ENCODE results near the gene RAB39A.

Gene RAB39A

DNA sequence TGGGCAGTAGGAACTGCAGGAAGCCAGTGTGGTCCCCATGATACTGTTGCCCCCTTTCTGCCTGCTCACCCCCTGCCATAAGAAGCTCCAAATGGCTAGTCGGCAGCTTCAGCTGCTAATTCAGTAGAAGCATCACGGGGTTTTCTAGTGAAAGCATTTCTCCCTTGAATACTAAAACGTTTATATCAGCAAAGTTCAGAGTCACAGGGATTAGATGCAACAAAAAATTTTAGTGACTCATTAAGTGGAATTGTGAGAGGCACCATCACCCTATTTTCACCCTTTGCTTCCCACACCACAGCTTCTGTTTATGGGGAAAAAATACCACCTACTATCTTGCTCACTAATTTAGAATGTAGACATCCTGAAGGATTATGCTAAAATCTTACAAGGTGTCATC is 25.2 kb downstream of the RAB39A start:
- TF ChIP-seq, protein P1, sequence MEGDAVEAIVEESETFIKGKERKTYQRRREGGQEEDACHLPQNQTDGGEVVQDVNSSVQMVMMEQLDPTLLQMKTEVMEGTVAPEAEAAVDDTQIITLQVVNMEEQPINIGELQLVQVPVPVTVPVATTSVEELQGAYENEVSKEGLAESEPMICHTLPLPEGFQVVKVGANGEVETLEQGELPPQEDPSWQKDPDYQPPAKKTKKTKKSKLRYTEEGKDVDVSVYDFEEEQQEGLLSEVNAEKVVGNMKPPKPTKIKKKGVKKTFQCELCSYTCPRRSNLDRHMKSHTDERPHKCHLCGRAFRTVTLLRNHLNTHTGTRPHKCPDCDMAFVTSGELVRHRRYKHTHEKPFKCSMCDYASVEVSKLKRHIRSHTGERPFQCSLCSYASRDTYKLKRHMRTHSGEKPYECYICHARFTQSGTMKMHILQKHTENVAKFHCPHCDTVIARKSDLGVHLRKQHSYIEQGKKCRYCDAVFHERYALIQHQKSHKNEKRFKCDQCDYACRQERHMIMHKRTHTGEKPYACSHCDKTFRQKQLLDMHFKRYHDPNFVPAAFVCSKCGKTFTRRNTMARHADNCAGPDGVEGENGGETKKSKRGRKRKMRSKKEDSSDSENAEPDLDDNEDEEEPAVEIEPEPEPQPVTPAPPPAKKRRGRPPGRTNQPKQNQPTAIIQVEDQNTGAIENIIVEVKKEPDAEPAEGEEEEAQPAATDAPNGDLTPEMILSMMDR (IDR thresholded peaks at IDR 0.05; ENCODE audit: low read depth, low read length, missing control alignments): no peak
- Histone ChIP-seq H3K4me3 (ENCODE audit: low read depth, low read length) (no peak overlapping the region), H3K27me3 (replicated peaks) (no peaks in the 10 kb centered on the region), H3K27ac (no peak overlapping the region), H3K36me3 (replicated peaks) (no peaks in the 10 kb centered on the region)
- DNase-seq: no peak
- in situ Hi-C loops (cut with HindIII; ENCODE audit: low pct_ligation_motif_present, low sequenced_read_pairs): no loop called here

DNA sequence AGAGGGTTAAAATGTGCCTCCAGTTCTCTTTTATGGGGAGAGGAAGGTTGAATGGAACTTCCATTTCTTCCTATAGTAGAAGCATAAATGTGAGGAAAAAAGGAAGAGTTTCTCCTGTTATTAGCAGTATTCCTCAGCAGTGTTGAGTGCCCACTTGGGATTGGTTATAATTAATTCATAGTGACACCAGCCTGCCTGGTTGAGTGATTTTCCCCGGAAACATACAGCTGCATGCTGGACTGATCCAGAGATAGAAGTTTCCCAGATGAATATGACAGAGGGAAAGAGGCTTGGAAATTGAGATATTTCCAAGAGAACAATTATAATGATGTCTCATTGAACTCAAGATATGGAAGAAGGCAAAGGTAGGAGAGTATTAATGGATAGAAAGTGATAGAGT is 28.3 kb downstream of the RAB39A start:
- H3K27me3 ChIP-seq (replicated peaks): no peaks in the 10 kb centered on the region
- H3K4me3 ChIP-seq (ENCODE audit: low read depth, low read length): no peak overlapping the region
- no peak for DNase-seq
- TF ChIP-seq, protein P1 (IDR thresholded peaks at IDR 0.05; ENCODE audit: low read depth, low read length, missing control alignments): no peak
- H3K36me3 ChIP-seq (replicated peaks): no peaks in the 10 kb centered on the region
- H3K27ac ChIP-seq: no peak overlapping the region
- in situ Hi-C loops (cut with HindIII; ENCODE audit: low pct_ligation_motif_present, low sequenced_read_pairs): no loop called here

DNA sequence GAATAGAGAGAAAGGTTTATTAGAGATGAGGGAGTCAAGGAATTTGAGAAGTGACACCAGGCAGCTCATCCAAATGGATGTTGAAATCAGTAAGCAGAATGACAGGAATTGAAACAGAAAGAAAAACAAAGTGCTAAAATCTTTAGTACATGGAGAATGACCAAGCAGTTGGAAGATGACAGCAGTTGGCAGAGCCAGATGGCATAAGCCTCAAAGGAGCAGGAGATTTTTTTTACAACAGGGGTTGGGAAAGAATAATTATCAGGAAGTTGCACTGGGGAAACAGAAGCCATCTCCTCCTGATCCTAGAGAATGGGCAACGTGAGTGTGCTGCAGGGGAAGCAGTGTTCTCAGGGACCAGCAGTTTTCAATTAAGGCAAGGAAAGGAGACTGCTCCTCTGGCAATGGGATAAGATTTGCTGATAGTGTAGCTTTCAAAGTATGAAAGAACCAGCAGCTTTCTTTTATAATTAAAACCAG is 28.9 kb downstream of the RAB39A start:
- no peaks in the 10 kb centered on the region for H3K27me3 ChIP-seq (replicated peaks)
- DNase-seq: no peak
- TF ChIP-seq, protein P1 (IDR thresholded peaks at IDR 0.05; ENCODE audit: low read depth, low read length, missing control alignments): no peak
- H3K36me3 ChIP-seq (replicated peaks): no peaks in the 10 kb centered on the region
- no peak overlapping the region for H3K27ac ChIP-seq
- no peak overlapping the region for H3K4me3 ChIP-seq (ENCODE audit: low read depth, low read length)
- in situ Hi-C loops (cut with HindIII; ENCODE audit: low pct_ligation_motif_present, low sequenced_read_pairs): no loop called here

DNA sequence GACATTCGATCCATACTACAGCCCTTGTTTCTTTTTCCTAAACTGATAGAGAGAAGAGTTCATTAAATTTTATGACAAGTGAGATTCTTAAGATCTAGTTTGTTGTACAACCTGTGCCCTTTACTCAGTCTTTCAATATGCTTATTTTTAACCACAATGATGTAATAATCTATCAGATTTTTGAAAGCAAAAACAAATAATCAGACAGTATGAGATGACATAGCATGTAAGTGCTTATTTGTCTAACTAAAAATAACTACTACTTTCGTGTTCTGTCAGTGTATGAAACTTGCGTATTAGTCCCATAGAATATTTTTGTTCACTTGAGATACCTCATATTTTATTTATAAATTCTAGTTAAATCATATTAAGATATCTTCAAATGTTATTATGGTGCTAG is 33.2 kb downstream of the RAB39A start:
- Histone ChIP-seq H3K27ac (no peak overlapping the region), H3K27me3 (replicated peaks) (no peaks in the 10 kb centered on the region), H3K4me3 (ENCODE audit: low read depth, low read length) (no peak overlapping the region), H3K36me3 (replicated peaks) (no peaks in the 10 kb centered on the region)
- no peak for DNase-seq
- TF ChIP-seq, protein P1 (IDR thresholded peaks at IDR 0.05; ENCODE audit: low read depth, low read length, missing control alignments): no peak
- in situ Hi-C loops (cut with HindIII; ENCODE audit: low pct_ligation_motif_present, low sequenced_read_pairs): no loop called here

DNA sequence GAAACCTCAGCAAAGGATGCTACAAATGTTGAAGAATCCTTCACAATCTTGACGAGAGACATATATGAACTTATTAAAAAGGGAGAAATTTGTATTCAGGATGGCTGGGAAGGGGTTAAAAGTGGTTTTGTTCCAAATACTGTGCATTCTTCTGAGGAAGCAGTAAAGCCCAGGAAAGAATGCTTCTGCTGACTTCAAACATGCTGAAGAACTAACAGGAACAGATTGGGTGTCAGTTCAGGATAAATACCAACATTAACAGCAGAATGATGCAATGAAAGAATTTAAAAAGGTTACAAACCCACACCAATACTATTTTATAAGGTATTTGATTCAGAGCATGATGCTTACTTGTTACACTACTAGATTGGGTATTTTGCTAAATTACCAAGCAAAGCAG is 33.9 kb downstream of the RAB39A start:
- in situ Hi-C loops (cut with HindIII; ENCODE audit: low pct_ligation_motif_present, low sequenced_read_pairs): no loop called here
- Histone ChIP-seq H3K27me3 (replicated peaks) (no peaks in the 10 kb centered on the region), H3K36me3 (replicated peaks) (no peaks in the 10 kb centered on the region), H3K4me3 (ENCODE audit: low read depth, low read length) (no peak overlapping the region), H3K27ac (no peak overlapping the region)
- TF ChIP-seq, protein P1 (IDR thresholded peaks at IDR 0.05; ENCODE audit: low read depth, low read length, missing control alignments): no peak
- DNase-seq: no peak

DNA sequence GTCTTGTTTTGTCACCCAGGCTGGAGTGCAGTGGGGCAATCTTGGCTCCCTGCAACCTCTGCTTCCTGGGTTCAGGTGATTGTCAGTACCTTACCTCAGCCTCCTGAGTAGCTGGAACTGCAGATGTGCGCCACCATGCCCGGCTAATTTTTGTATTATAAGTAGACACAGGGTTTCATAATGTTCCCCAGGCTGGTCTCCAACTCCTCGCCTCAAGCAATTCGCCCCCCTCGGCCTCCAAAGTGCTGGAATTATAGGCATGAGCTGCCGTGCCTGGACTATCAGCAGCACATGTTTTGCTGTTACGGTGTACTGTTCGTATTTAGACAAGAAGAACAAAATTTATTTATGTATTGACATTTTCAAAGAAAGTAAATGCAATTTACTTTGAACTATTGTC is 34.8 kb downstream of the RAB39A start:
- Histone ChIP-seq H3K4me3 (ENCODE audit: low read depth, low read length) (no peak overlapping the region), H3K27me3 (replicated peaks) (no peaks in the 10 kb centered on the region), H3K27ac (no peak overlapping the region), H3K36me3 (replicated peaks) (no peaks in the 10 kb centered on the region)
- TF ChIP-seq, protein P1 (IDR thresholded peaks at IDR 0.05; ENCODE audit: low read depth, low read length, missing control alignments): no peak
- in situ Hi-C loops (cut with HindIII; ENCODE audit: low pct_ligation_motif_present, low sequenced_read_pairs): no loop called here
- no peak for DNase-seq

Data from brain microvascular endothelial cell (primary cell).